HG03558 (cell line): ENCODE results near the gene PLCZ1.
"Not testable (repeated sequence)": the region's sequence is repeated elsewhere in the genome, so short reads cannot be mapped to it uniquely, and the experiment has no call there.

Experiments used
- ATAC-seq: cut with Tn5 transposase; IDR thresholded peaks from one replicate; pipeline ENCODE4 v1.9.1; 2021; ENCODE audit warnings: moderate number of reproducible peaks; ENCODE audit not compliant: unreplicated experiment; ENCODE audit errors: extremely low read depth

Gene PLCZ1, protein sequence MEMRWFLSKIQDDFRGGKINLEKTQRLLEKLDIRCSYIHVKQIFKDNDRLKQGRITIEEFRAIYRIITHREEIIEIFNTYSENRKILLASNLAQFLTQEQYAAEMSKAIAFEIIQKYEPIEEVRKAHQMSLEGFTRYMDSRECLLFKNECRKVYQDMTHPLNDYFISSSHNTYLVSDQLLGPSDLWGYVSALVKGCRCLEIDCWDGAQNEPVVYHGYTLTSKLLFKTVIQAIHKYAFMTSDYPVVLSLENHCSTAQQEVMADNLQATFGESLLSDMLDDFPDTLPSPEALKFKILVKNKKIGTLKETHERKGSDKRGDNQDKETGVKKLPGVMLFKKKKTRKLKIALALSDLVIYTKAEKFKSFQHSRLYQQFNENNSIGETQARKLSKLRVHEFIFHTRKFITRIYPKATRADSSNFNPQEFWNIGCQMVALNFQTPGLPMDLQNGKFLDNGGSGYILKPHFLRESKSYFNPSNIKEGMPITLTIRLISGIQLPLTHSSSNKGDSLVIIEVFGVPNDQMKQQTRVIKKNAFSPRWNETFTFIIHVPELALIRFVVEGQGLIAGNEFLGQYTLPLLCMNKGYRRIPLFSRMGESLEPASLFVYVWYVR

DNA sequence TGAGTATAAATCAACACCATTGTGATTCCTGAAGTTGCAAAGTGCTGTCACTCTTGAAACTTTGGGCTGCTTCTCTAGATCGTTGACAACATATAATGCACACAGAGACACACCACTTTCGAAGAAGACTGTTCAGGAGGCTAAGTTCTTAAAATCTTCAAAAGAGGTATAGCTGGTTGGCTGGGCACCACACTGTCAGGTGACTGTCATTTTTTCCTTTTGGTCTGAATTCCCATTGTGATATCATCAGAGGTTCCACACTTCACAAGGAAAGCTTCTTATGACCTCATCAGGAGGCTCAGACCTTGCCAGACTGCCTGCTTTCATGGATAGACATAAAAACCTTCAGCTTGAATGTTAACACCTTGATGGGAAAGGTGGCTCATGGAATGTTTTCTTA lies at the start of gene PLCZ1, which contains the start of gene CAPZA3:
TSS of gene PLCZ1 (minus strand) at position 194 of the 400 bp plus-strand sequence. CDS start 641 bp downstream, outside the sequence.
TSS of gene CAPZA3 (plus strand) at position 301 of the 400 bp plus-strand sequence. CDS start 150 bp downstream, outside the sequence.
- no peak for ATAC-seq

GRCh38 chr12:18785465-18785864 lies 47.7 kb upstream of the PLCZ1 start:
- ATAC-seq, result not testable (repeated sequence)

GRCh38 chr12:18782827-18783226 lies 45.0 kb upstream of the PLCZ1 start:
- no peak for ATAC-seq

GRCh38 chr12:18766479-18766878 lies 28.7 kb upstream of the PLCZ1 start:
- not testable (repeated sequence) for ATAC-seq

- ATAC-seq, result no peak
Measured at GRCh38 chr12:18755341-18755740, 17.5 kb upstream of the PLCZ1 start.

GRCh38 chr12:18754124-18754707 lies 16.4 kb upstream of the PLCZ1 start:
- no peak for ATAC-seq

- ATAC-seq, result no peak
Measured at GRCh38 chr12:18753481-18754123, 15.8 kb upstream of the PLCZ1 start.

DNA sequence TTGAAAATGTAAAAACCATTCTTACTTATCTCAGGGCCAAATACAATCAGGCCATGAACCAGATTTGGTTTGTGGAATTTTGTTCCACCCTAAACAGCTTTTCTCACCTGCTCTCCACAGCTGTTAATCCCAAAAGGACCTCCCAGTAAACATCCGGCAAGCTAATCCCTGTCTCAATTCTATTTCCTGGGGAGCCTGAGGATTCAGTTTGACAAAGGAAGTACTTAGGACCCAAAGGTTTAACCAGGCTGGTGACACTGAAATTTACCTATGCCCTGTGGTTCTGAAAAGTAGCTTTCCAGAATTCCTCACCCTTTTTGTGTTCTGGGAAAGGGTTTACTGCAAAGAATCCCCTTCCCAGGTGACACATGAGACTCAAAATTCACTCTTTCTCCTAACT lies 15.1 kb upstream of the PLCZ1 start:
- no peak for ATAC-seq

- ATAC-seq, result no peak
Measured at GRCh38 chr12:18752280-18752920, 14.6 kb upstream of the PLCZ1 start.

DNA sequence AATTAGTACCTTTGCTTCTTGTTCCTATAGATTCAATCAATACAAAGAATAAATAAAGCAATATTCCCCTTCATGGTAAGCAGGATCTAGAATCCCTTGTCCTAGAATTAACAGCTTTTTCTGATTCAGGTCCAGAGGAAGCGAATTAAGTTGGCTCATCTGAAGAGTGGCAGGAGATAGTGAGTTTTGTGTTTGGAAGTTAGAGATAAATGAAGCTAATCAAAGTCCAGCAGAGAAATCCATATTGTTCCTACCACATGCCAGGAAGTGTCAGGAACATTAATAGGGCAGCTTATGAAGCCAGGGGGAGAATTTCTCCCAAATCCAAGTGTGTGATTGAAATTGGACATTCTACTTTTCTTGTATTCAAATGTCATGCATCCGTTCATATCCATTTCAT lies 14.1 kb upstream of the PLCZ1 start:
- no peak for ATAC-seq

- no peak for ATAC-seq
Measured at GRCh38 chr12:18750085-18750484, 12.3 kb upstream of the PLCZ1 start.

DNA sequence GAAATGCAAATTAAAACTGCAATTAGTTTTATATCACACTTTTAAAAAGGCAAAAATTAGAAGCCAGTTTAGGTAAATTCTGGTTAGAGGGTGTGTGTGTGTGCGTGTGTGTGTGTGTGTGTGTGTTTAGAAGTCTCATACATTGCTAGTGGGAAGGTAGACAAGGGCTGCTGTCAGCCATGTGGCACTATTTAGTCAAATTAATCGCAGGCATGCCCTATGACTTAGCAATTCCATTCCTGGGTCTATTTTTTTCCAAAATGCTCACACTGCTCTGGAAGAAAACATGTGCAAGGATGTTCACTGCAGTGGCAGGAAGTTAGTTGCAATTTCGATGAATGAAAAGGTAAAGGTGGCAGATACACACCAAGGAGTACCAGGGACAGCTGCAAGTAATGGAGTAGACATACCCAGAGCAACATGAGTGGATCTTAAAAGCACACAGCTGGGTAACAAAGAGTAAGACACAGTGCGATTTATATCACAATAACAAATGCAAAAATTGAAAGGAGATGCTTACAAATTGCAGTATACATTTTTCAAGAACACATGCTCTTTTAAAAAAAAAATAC lies 11.7 kb upstream of the PLCZ1 start:
- no peak for ATAC-seq

- no peak for ATAC-seq
Measured at GRCh38 chr12:18747895-18748294, 10.1 kb upstream of the PLCZ1 start.

DNA sequence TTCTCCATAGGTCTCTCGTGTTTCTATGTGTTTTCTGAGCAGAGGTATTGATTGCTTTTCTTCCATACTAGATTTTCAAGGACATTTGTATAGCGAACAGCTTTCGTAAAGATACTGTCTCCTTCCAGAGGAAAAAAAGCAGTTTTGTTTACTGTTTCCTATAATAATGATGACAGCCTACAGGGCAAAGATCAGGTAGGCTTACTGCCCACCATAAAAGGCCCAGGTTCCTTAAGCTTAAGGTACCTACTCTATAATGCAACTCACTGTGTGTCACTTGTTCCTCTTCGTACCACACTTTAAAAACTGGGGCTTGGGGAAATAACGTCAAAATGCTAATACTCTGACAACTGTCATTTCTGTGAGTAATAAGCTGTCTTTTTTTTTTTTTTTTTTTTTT lies 6.7 kb downstream of the PLCZ1 start:
- no peak for ATAC-seq

DNA sequence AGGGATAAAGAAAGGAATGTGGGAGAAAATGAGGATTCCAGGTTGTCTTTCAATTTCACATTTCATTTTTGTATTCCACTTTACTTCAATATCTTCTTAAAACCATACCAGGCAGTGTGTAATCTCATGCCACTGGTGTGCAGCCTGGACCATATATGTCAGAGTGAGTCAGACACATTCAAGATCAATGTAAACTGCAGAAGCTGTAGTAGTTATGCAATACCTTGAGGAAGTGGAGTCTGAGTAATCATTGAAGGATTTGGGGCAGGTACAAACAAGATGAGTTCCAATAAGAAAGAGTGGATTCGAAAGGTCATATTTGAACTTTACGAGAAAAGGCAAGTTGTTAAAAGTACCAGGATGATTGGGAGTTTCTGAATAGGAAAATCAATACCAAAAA lies 14.1 kb downstream of the PLCZ1 start:
- no peak for ATAC-seq

DNA sequence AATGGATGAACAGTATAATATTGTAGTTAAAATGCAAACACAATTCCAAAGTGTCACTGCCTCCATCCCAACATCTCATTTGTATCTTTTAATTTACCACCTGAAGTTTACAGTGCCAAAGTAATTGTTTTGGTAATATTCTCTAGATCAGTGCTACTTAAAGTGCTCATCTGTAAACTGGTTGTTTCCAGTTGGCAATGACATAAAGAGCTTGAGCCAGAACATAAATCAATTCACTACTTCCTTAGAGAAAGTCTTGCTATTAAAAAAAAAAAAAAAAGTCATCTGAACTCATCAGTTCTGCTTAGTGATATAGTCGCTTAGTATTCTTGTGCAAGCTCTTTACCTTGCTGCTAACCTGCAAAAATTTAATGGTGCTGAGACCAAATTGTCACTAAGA lies 16.4 kb downstream of the PLCZ1 start:
- no peak for ATAC-seq

GRCh38 chr12:18720690-18721089 lies 17.1 kb downstream of the PLCZ1 start:
- no peak for ATAC-seq

DNA sequence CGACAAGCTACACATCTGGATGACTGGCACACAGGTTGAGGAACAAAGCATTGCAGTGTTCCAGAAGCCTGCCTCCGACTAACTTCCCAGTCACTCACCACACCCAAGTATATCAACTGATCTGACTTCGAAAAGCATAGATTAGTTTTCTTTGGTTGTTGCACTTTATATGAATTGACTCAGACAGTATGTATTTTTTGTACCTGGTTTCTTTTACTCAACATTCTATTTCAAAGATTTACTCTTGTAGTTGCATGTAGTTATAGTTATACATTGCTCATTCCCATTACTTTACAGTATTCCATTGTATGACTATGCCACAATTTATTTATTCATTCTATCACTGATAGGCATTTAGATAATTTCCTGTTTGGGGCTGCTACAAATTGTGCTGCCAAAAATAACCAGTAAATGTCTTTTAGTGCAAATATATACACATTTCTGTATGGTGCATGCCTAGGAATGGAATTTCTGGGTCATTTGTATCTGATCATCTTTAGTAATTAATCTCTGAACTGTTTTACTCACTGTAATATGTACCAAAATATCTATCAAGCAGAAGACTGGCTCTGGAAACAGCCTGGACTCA lies 17.8 kb downstream of the PLCZ1 start:
- ATAC-seq, result no peak

DNA sequence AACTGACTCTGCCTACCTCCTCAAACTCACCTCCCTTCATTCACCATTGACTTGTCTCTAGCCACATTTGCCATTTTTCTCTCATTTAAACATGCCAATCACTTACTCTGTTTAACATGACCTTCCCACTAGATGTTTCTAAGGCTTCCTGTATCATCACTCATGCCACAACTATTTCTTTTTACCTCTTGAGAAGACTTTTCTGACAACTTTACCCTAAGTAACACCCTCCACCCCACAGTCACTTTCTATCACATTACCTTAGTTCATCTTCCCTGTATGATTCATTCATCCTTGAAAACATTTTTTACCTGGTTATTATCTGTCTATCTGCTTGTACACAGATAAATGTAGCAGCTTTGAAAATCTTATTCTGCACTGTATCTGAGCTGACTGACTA lies 19.4 kb downstream of the PLCZ1 start:
- ATAC-seq, result no peak

DNA sequence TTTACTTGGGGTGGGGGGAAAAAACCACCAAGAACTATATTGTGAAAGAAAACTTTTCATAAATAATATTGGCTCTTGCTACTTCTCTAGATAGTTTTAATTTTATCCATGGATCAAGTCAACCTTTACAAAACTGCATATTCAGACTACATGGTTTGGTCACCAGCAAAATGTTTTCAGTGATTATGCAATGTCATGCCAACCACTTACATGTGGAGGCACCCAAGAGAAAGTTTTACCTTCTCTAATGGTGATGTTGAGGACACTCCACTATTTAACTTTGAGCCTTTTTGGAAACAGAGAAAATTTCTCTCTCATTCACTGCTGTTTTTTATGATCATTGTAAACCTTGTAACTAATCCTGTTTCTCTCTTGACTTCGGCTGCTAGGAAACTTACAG lies 21.6 kb downstream of the PLCZ1 start:
- no peak for ATAC-seq
